HCT116 (cell line): ENCODE results near the gene CDC14B. TPM values are rescaled to one million over a fixed set of nuclear protein-coding genes. Genes with fewer than 3 reads are reported as not detected.

ENCODE experiments used
- ATAC-seq: fragments of 200-7000 bp; cut with Tn5 transposase; 2 replicates; pipeline ENCODE4 v1.9.1; 2020; ENCODE audit warnings: mild to moderate bottlenecking, moderate library complexity
- BruUV-seq: library from RNA; stranded (reverse); fragments of 400-500 nt; replicated peaks from 2 replicates; lab custom pipeline; 2021; lab: Mats Ljungman, UMichigan
- CTCF ChIA-PET: fragments of 300-600 bp; sonication (Branson Sonifier 250); formaldehyde crosslinking; loops from one replicate; lab custom pipeline; 2021; ENCODE audit warnings: antibody characterized with exemption; lab: Charles Lee
- POLR2A ChIA-PET: fragments of 300-600, 350-600 bp; sonication (Branson Sonifier 250); formaldehyde crosslinking; loops from one replicate; lab custom pipeline; 2021; ENCODE audit warnings: antibody characterized with exemption; lab: Charles Lee
- RAD21 ChIA-PET, 2 experiments: fragments of 300-600 bp; sonication (Branson Sonifier 250); formaldehyde crosslinking; loops; one replicate each; lab custom pipeline; 2023; ENCODE audit warnings: low total read pairs in 2 of 2; ENCODE audit not compliant: uncharacterized antibody in 2 of 2, unreplicated experiment in 2 of 2, low non-redundant PET in 1 of 2; lab: Charles Lee
- DNase-seq: peaks from one replicate; pipeline ENCODE4 v3.0.0-alpha.2; 2010; ENCODE audit warnings: low read depth, low spot score
- H2AFZ ChIP-seq: fragments of 200-600 bp; shearing (Covaris generic), sonication (generic); 2 replicates; pipeline ENCODE4 v1.6.1; 2017; ENCODE audit warnings: low read depth, mixed run types, mixed read lengths, antibody characterized with exemption, low read length; ENCODE audit not compliant: poor library complexity, severe bottlenecking
- H3K27ac ChIP-seq: 2 replicates; pipeline ENCODE4 v1.5.1; 2012; ENCODE audit warnings: low read depth, low read length
- H3K27me3 ChIP-seq: fragments of 200-600 bp; sonication (generic); 2 replicates; pipeline ENCODE4 v1.6.1; 2016; ENCODE audit warnings: mixed run types, low read length, mixed read lengths; ENCODE audit not compliant: insufficient read depth
- H3K36me3 ChIP-seq, 2 experiments: fragments of 200-500 bp in 1 of 2; fragments of 200-600 bp in 1 of 2; sonication (Bioruptor generic) in 1 of 2; sonication (generic) in 1 of 2; 2 replicates each; pipeline versions ENCODE4 v1.5.1 to v1.6.1; 2014 to 2016; ENCODE audit warnings: low read length in 2 of 2, inconsistent platforms in 1 of 2, mixed read lengths in 1 of 2, mixed run types in 1 of 2; ENCODE audit not compliant: insufficient read depth in 2 of 2, control insufficient read depth in 1 of 2
- H3K4me1 ChIP-seq, 2 experiments: fragments of 200-600 bp in 1 of 2; sonication (generic) in 1 of 2; 2 replicates each; pipeline versions ENCODE4 v1.5.1 to v1.6.1; 2012 to 2017; ENCODE audit warnings: low read length in 2 of 2, inconsistent platforms in 1 of 2, mild to moderate bottlenecking in 1 of 2, mixed read lengths in 1 of 2, mixed run types in 1 of 2, moderate library complexity in 1 of 2; ENCODE audit not compliant: insufficient read depth in 2 of 2, control insufficient read depth in 1 of 2
- H3K4me2 ChIP-seq: fragments of 200-600 bp; sonication (generic); 2 replicates; pipeline ENCODE4 v1.6.1; 2017; ENCODE audit warnings: mixed run types, low read length, mixed read lengths
- H3K4me3 ChIP-seq, 2 experiments: fragments of 200-600 bp in 1 of 2; sonication (generic) in 1 of 2; replicated peaks in 1 of 2; 2 replicates each; pipeline ENCODE4 v1.5.1; 2011 to 2016; ENCODE audit warnings: low read length in 2 of 2, control low read depth in 1 of 2, low read depth in 1 of 2, mild to moderate bottlenecking in 1 of 2, mixed read lengths in 1 of 2, mixed run types in 1 of 2
- H3K79me2 ChIP-seq: fragments of 200-600 bp; sonication (generic); 2 replicates; pipeline ENCODE4 v1.6.1; 2017; ENCODE audit warnings: mild to moderate bottlenecking, mixed run types, low read length, moderate library complexity, mixed read lengths; ENCODE audit not compliant: insufficient read depth
- H3K9ac ChIP-seq: fragments of 200-600 bp; sonication (generic); 2 replicates; pipeline ENCODE4 v1.6.1; 2016; ENCODE audit warnings: low read length, mixed read lengths
- H3K9me2 ChIP-seq: fragments of 200-600 bp; sonication (generic), shearing (Covaris generic); 2 replicates; pipeline ENCODE4 v1.6.1; 2017; ENCODE audit warnings: mixed run types, mild to moderate bottlenecking, moderate library complexity; ENCODE audit not compliant: insufficient read depth
- H3K9me3 ChIP-seq, 2 experiments: fragments of 200-500 bp in 1 of 2; fragments of 200-600 bp in 1 of 2; sonication (Bioruptor generic) in 1 of 2; sonication (generic) in 1 of 2; 2 replicates each; pipeline ENCODE4 v1.6.1; 2014 to 2017; ENCODE audit warnings: low read length in 2 of 2, mixed read lengths in 2 of 2, inconsistent platforms in 1 of 2, low read depth in 1 of 2, mild to moderate bottlenecking in 1 of 2, mixed run types in 1 of 2, moderate library complexity in 1 of 2; ENCODE audit not compliant: control insufficient read depth in 1 of 2, insufficient read depth in 1 of 2
- H4K20me1 ChIP-seq: fragments of 200-600 bp; sonication (generic), shearing (Covaris generic); 2 replicates; pipeline ENCODE4 v1.6.1; 2017; ENCODE audit warnings: mixed run types, mild to moderate bottlenecking, moderate library complexity; ENCODE audit not compliant: insufficient read depth
- EZH2 ChIP-seq: fragments of 200-600 bp; sonication (generic); IDR thresholded peaks from 2 replicates; pipeline ENCODE4 v1.6.1; 2017; ENCODE audit warnings: antibody characterized with exemption, mixed run types
- EZH2phosphoT487 ChIP-seq: fragments of 200-600 bp; IDR thresholded peaks from 2 replicates; pipeline ENCODE4 v1.6.1; 2018; ENCODE audit warnings: antibody characterized with exemption, borderline replicate concordance
- RAD21 ChIP-seq: IDR thresholded peaks from 2 replicates; pipeline ENCODE4 v1.6.1; 2012; ENCODE audit warnings: low read depth, mild to moderate bottlenecking
- SIN3A ChIP-seq: IDR thresholded peaks from 2 replicates; pipeline ENCODE4 v1.6.1; 2012; ENCODE audit warnings: low read depth
- SP1 ChIP-seq: IDR thresholded peaks from 2 replicates; pipeline ENCODE4 v1.6.1; 2012; ENCODE audit warnings: low read depth
- ZFX ChIP-seq: fragments of 450-650 bp; IDR thresholded peaks from 2 replicates; pipeline ENCODE4 v1.6.1; 2017
- intact Hi-C: fragments of 100-400 bp; cut with micrococcal nuclease; formaldehyde crosslinking; loops from 2 replicates; pipeline ENCODE4 v1.10.0; 2022
- total RNA-seq: library from RNA; stranded (reverse); gene quantifications from one replicate; pipeline ENCODE4 v1.2.1, GENCODE V29; 2021; ENCODE audit not compliant: unreplicated experiment
- TF ChIP-seq, protein P1 (sequence below): IDR thresholded peaks from 2 replicates; pipeline ENCODE4 v1.6.1; 2012
- TF ChIP-seq, protein P2 (sequence below): IDR thresholded peaks from 2 replicates; pipeline ENCODE4 v1.6.1; 2012
- TF ChIP-seq, protein P3 (sequence below), 3 experiments: fragments of 200-600 bp in 1 of 3; sonication (generic) in 1 of 3; IDR thresholded peaks in 2 of 3; conservative IDR thresholded peaks in 1 of 3; 2 replicates each; pipeline ENCODE4 v1.5.1; 2012 to 2017; ENCODE audit warnings: low read depth in 2 of 3, low read length in 2 of 3, antibody characterized with exemption in 1 of 3, borderline replicate concordance in 1 of 3, control low read depth in 1 of 3, mild to moderate bottlenecking in 1 of 3, mixed read lengths in 1 of 3, mixed run types in 1 of 3, moderate library complexity in 1 of 3; ENCODE audit not compliant: insufficient read depth in 1 of 3

The CDC14B gene
- total RNA-seq, 1 experiment from 2014 or later: 21.6 TPM

DNA sequence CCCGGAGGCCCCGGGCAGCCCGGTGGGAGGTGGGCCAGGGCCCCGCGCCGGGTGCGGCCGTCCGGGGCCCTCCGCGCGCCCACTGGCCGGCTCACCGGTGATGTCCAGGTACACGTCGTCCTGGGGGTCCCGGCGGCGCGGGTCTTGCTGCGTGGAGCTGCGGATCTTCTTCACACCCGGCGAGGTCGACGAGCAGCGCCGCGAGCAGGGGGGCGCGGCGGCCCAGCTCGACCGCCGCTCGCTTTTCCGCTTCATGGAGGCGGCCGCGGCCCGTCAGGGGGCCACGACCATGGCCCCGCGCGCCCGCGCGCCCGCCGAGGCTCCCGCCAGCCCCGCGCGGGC is 548 bp downstream of the CDC14B start:
- Histone ChIP-seq H3K4me1 (peaks cover 11 to 30% of the 10 kb centered on the region in 2 experiments; a peak in 3 of 4 replicates), H3K9me2 (no peaks in the 10 kb centered on the region), H3K9ac (peak overlapping the region; percentile 71), H3K4me2 (peak overlapping the region; percentile 98), H3K79me2 (peaks cover 45% of the 10 kb centered on the region), H3K36me3 (no peaks in the 10 kb centered on the region), H3K27ac (peak overlapping the region; percentile 73; the same call in 1 of the 2 replicates), H3K9me3 (no peaks in the 10 kb centered on the region), H2AFZ (no peak overlapping the region), H3K4me3 (peak overlapping the region; percentile 57 to 75), H3K27me3 (no peaks in the 10 kb centered on the region), H4K20me1 (no peaks in the 10 kb centered on the region)
- TF ChIP-seq SP1 (no peak), SIN3A (no peak), RAD21 (no peak), EZH2 (no peak), EZH2phosphoT487 (no peak), ZFX (peak; percentile 40; the same call in 1 of the 2 replicates)
- TF ChIP-seq, protein P1, sequence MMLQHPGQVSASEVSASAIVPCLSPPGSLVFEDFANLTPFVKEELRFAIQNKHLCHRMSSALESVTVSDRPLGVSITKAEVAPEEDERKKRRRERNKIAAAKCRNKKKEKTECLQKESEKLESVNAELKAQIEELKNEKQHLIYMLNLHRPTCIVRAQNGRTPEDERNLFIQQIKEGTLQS: no peak
- TF ChIP-seq, protein P2, sequence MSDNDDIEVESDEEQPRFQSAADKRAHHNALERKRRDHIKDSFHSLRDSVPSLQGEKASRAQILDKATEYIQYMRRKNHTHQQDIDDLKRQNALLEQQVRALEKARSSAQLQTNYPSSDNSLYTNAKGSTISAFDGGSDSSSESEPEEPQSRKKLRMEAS: no peak
- TF ChIP-seq, protein P3, sequence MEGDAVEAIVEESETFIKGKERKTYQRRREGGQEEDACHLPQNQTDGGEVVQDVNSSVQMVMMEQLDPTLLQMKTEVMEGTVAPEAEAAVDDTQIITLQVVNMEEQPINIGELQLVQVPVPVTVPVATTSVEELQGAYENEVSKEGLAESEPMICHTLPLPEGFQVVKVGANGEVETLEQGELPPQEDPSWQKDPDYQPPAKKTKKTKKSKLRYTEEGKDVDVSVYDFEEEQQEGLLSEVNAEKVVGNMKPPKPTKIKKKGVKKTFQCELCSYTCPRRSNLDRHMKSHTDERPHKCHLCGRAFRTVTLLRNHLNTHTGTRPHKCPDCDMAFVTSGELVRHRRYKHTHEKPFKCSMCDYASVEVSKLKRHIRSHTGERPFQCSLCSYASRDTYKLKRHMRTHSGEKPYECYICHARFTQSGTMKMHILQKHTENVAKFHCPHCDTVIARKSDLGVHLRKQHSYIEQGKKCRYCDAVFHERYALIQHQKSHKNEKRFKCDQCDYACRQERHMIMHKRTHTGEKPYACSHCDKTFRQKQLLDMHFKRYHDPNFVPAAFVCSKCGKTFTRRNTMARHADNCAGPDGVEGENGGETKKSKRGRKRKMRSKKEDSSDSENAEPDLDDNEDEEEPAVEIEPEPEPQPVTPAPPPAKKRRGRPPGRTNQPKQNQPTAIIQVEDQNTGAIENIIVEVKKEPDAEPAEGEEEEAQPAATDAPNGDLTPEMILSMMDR (IDR thresholded peaks at IDR 0.05 in 2 of 3, conservative IDR thresholded peaks at IDR 0.05 in 1 of 3; ENCODE audit: borderline replicate concordance in 1 of 3, insufficient read depth in 1 of 3, low read depth in 2 of 3, low read length in 2 of 3): no peak
- ChIA-PET CTCF (no interaction called here), RAD21 (no interaction called here), POLR2A (no interaction called here)
- no TSS peak for BruUV-seq
- peak; percentile 13; the same call in 1 of the 2 replicates for ATAC-seq
- intact Hi-C loops: no loop called here
- DNase-seq: no peak
